HepG2 (cell line): Measurements from ENCODE around the gene RBBP8. TPM values are rescaled to one million over a fixed set of nuclear protein-coding genes. Genes with fewer than 3 reads are reported as not detected.

Experiments used
- ATAC-seq: fragments of 200-7000 bp; cut with Tn5 transposase; 3 replicates; pipeline ENCODE4 v1.9.1; 2020; ENCODE audit warnings: mild to moderate bottlenecking, moderate library complexity
- BruUV-seq: library from RNA; stranded (reverse); fragments of 400-500 nt; replicated peaks from 2 replicates; lab custom pipeline; 2021; lab: Mats Ljungman, UMichigan
- CTCF ChIA-PET: fragments of 300-600 bp; formaldehyde crosslinking; extraction: SDS; loops from one replicate; lab custom pipeline; 2021; ENCODE audit warnings: low total read pairs, inconsistent platforms, low intra/inter-chr PET ratio; lab: Yijun Ruan, JAX
- POLR2A ChIA-PET: fragments of 350-600 bp; sonication (Branson Sonifier 250); formaldehyde crosslinking; loops from one replicate; lab custom pipeline; 2020; ENCODE audit warnings: antibody characterized with exemption, inconsistent platforms; lab: Yijun Ruan, JAX
- DNase-seq: peaks from one replicate; pipeline ENCODE4 v3.0.0-alpha.2; 2015; ENCODE audit warnings: low spot score
- FAIRE-seq: peaks from 3 replicates; lab custom pipeline; 2011; peaks lifted over from hg19 to GRCh38; lab: Jason Lieb, UNC
- H2AFZ ChIP-seq: one replicate; pipeline ENCODE4 v1.6.1; 2011; ENCODE audit warnings: low read length, inconsistent platforms
- H3K27ac ChIP-seq: fragments of 300-600 bp; 3 replicates; pipeline ENCODE4 v1.8.0; 2011; ENCODE audit warnings: mixed run types, mild to moderate bottlenecking, mixed read lengths, low read length, inconsistent platforms; ENCODE audit not compliant: insufficient read depth; ENCODE audit errors: extremely low read length
- H3K27me3 ChIP-seq, 2 experiments: fragments of 200-600 bp in 1 of 2; 2 replicates in 1 of 2; 3 replicates in 1 of 2; pipeline versions ENCODE4 v1.6.0 to v1.8.0; 2011; ENCODE audit warnings: low read length in 2 of 2, mild to moderate bottlenecking in 2 of 2, moderate library complexity in 2 of 2, inconsistent platforms in 1 of 2; ENCODE audit not compliant: insufficient read depth in 2 of 2, control insufficient read depth in 1 of 2
- H3K36me3 ChIP-seq, 2 experiments: fragments of 200-600 bp in 1 of 2; replicated peaks in 1 of 2; 2 replicates in 1 of 2; 3 replicates in 1 of 2; pipeline versions ENCODE4 v1.5.1 to v1.8.0; 2011; ENCODE audit warnings: low read length in 2 of 2, inconsistent platforms in 1 of 2; ENCODE audit not compliant: insufficient read depth in 2 of 2, control insufficient read depth in 1 of 2
- H3K4me1 ChIP-seq: 2 replicates; pipeline ENCODE4 v1.5.1; 2012; ENCODE audit warnings: low read length, inconsistent platforms; ENCODE audit not compliant: insufficient read depth
- H3K4me2 ChIP-seq: 2 replicates; pipeline ENCODE4 v1.6.0; 2011; ENCODE audit warnings: low read depth, low read length, inconsistent platforms
- H3K4me3 ChIP-seq, 3 experiments: fragments of 200-600 bp in 1 of 3; sonication (generic), shearing (Covaris generic) in 1 of 3; replicated peaks in 1 of 3; 2 replicates each; pipeline ENCODE4 v1.5.1; 2011 to 2016; ENCODE audit warnings: low read length in 3 of 3, inconsistent platforms in 2 of 3, low read depth in 2 of 3, mild to moderate bottlenecking in 2 of 3, control low read depth in 1 of 3, mixed read lengths in 1 of 3; ENCODE audit not compliant: insufficient read depth in 1 of 3
- H3K79me2 ChIP-seq: one replicate; pipeline ENCODE4 v1.6.1; 2011; ENCODE audit warnings: low read length, inconsistent platforms; ENCODE audit not compliant: insufficient read depth
- H3K9ac ChIP-seq: 2 replicates; pipeline ENCODE4 v1.6.0; 2011; ENCODE audit warnings: mild to moderate bottlenecking, low read depth, low read length, inconsistent platforms; ENCODE audit not compliant: insufficient read depth
- H3K9me3 ChIP-seq: 2 replicates; pipeline ENCODE4 v1.5.1; 2012; ENCODE audit warnings: mild to moderate bottlenecking, low read length
- H4K20me1 ChIP-seq: 2 replicates; pipeline ENCODE4 v1.6.0; 2011; ENCODE audit warnings: inconsistent platforms, mild to moderate bottlenecking, low read length, moderate library complexity; ENCODE audit not compliant: insufficient read depth
- DNMT3B ChIP-seq: conservative IDR thresholded peaks from 2 replicates; pipeline ENCODE4 v1.6.1; 2016; ENCODE audit warnings: missing biosample characterization, control low read depth
- FOXP4 ChIP-seq: sonication (generic); formaldehyde crosslinking; IDR thresholded peaks from 2 replicates; pipeline ENCODE4 v1.4.0; 2020; ENCODE audit warnings: missing genetic modification reagents
- GMEB2 ChIP-seq: IDR thresholded peaks from 2 replicates; pipeline ENCODE4 v1.6.1; 2016; ENCODE audit warnings: missing biosample characterization, missing genetic modification reagents, low read depth
- KDM2A ChIP-seq: sonication (generic); formaldehyde crosslinking; IDR thresholded peaks from 2 replicates; pipeline ENCODE4 v1.4.0; 2020; ENCODE audit warnings: low read depth, missing genetic modification reagents, borderline replicate concordance
- NFE2L1 ChIP-seq: sonication (generic); formaldehyde crosslinking; IDR thresholded peaks from 2 replicates; pipeline ENCODE4 v1.4.0; 2020; ENCODE audit warnings: missing genetic modification reagents, mild to moderate bottlenecking, borderline replicate concordance
- RBFOX2 ChIP-seq: fragments of 200-400 bp; formaldehyde crosslinking; IDR thresholded peaks from 2 replicates; pipeline ENCODE4 v1.6.1; 2017; ENCODE audit warnings: low read depth, mild to moderate bottlenecking, low read length
- RBM22 ChIP-seq: fragments of 200-400 bp; formaldehyde crosslinking; optimal IDR thresholded peaks from 2 replicates; pipeline ENCODE3; 2017; ENCODE audit warnings: mild to moderate bottlenecking, low read length, moderate library complexity
- RFX5 ChIP-seq: IDR thresholded peaks from 2 replicates; pipeline ENCODE4 v1.6.1; 2011; ENCODE audit warnings: low read depth, low read length, improper control_type of control experiment
- RORA ChIP-seq: sonication (generic); formaldehyde crosslinking; IDR thresholded peaks from 2 replicates; pipeline ENCODE4 v1.5.0; 2020; ENCODE audit warnings: mild to moderate bottlenecking, missing genetic modification reagents, moderate library complexity
- SATB2 ChIP-seq: sonication (generic); formaldehyde crosslinking; IDR thresholded peaks from 2 replicates; pipeline ENCODE4 v1.5.0; 2020; ENCODE audit warnings: missing genetic modification reagents
- SRSF4 ChIP-seq: fragments of 200-400 bp; formaldehyde crosslinking; IDR thresholded peaks from one replicate; pipeline ENCODE4 v1.6.1; 2018; ENCODE audit warnings: mild to moderate bottlenecking, low read depth, low read length, moderate library complexity; ENCODE audit not compliant: poor library complexity, severe bottlenecking
- ZFP82 ChIP-seq: sonication (generic); formaldehyde crosslinking; IDR thresholded peaks from 2 replicates; pipeline ENCODE4 v1.5.1; 2020; ENCODE audit warnings: mild to moderate bottlenecking, missing genetic modification reagents, borderline replicate concordance
- ZNF292 ChIP-seq: sonication (generic); formaldehyde crosslinking; IDR thresholded peaks from 2 replicates; pipeline ENCODE4 v1.8.1; 2022; ENCODE audit warnings: mild to moderate bottlenecking, low read depth, missing genetic modification reagents, borderline replicate concordance
- ZNF629 ChIP-seq: sonication (generic); formaldehyde crosslinking; conservative IDR thresholded peaks from 2 replicates; pipeline ENCODE4 v1.5.0; 2020; ENCODE audit warnings: missing genetic modification reagents
- WGBS: methylation state at CpG from one replicate; pipeline ENCODE4 v1.1.6; 2017; ENCODE audit warnings: low lambda C conversion rate; 5-methylcytosine and 5-hydroxymethylcytosine counted together
- in situ Hi-C: cut with HindIII; loops from 2 replicates; pipeline ENCODE4 v1.10.0; 2017; ENCODE audit warnings: low pct_unique_long_range_greater_than_20kb; ENCODE audit not compliant: extremely low pct_ligation_motif_present
- intact Hi-C: fragments of 100-400 bp; cut with micrococcal nuclease; formaldehyde crosslinking; loops from one replicate; pipeline ENCODE4 v1.10.0; 2022; ENCODE audit not compliant: unreplicated experiment
- polyA plus RNA-seq, 8 experiments: library from polyadenylated mRNA; depleted of rRNA in 3 of 8; stranded (reverse) in 7 of 8; unstranded in 1 of 8; fragments of >200 nt; fragmentation: Illumina TruSeq in 4 of 8; extraction: Trizol in 4 of 8; gene quantifications; 2 replicates each; pipeline versions ENCODE4 v1.2.1 to v1.2.3, GENCODE V29; 2011 to 2016; ENCODE audit warnings: low read depth in 4 of 8, missing spikeins in 1 of 8, mixed read lengths in 1 of 8; ENCODE audit not compliant: insufficient read depth in 1 of 8
- total RNA-seq, 5 experiments: library from RNA; depleted of rRNA; stranded (reverse); fragments of >200 nt; fragmentation: Illumina TruSeq; extraction: Trizol; gene quantifications; 2 replicates each; pipeline ENCODE4 v1.2.3, GENCODE V29; 2016; ENCODE audit warnings: low read depth in 1 of 5
- TF ChIP-seq, protein P1 (sequence below): IDR thresholded peaks from 2 replicates; pipeline ENCODE4 v1.6.1; 2018; ENCODE audit warnings: missing genetic modification reagents, mild to moderate bottlenecking, missing compliant biosample characterization
- TF ChIP-seq, protein P2 (sequence below): sonication (generic); formaldehyde crosslinking; IDR thresholded peaks from 2 replicates; pipeline ENCODE4 v1.5.0; 2020; ENCODE audit warnings: missing genetic modification reagents, mild to moderate bottlenecking, borderline replicate concordance
- TF ChIP-seq, protein P3 (sequence below): sonication (generic); formaldehyde crosslinking; IDR thresholded peaks from 2 replicates; pipeline ENCODE4 v1.9.0; 2021; ENCODE audit warnings: missing genetic modification reagents, mild to moderate bottlenecking, borderline replicate concordance

The RBBP8 gene
- total and polyA plus RNA-seq, 2 of the 13 experiments (the other 11 are each of a cell fraction or from before 2014, with no cell fraction given), result 14.2 to 47.4 TPM

- Histone ChIP-seq H3K79me2 (peaks cover 2% of the 10 kb centered on the region), H3K4me3 (no peak overlapping the region), H4K20me1 (no peaks in the 10 kb centered on the region), H3K9me3 (no peaks in the 10 kb centered on the region), H2AFZ (no peak overlapping the region), H3K4me2 (no peak overlapping the region), H3K9ac (no peak overlapping the region), H3K27me3 (no peaks in the 10 kb centered on the region), H3K36me3 (peaks cover 0 to 30% of the 10 kb centered on the region in 2 experiments; a peak in 2 of 5 replicates), H3K27ac (no peak overlapping the region), H3K4me1 (peaks cover 13% of the 10 kb centered on the region)
- DNase-seq, result no peak
- ATAC-seq, result no peak
- 84% methylated on average over 3 of the region's 3 CpGs for WGBS
- ChIA-PET POLR2A (no interaction called here), CTCF (no interaction called here)
- FAIRE-seq, result no peak
- intact Hi-C loops (no loop called here), in situ Hi-C loops (no loop called here)
- BruUV-seq, result no TSS peak
- TF ChIP-seq NFE2L1 (no peak), SRSF4 (no peak), RFX5 (no peak), ZNF629 (CRISPR knock-in tag) (no peak), KDM2A (CRISPR knock-in tag) (no peak), ZFP82 (CRISPR knock-in tag) (no peak), GMEB2 (CRISPR knock-in tag) (no peak), FOXP4 (CRISPR knock-in tag) (no peak), SATB2 (CRISPR knock-in tag) (no peak), RBFOX2 (no peak), DNMT3B (CRISPR knock-in tag) (no peak), RBM22 (no peak), ZNF292 (CRISPR knock-in tag) (no peak), RORA (CRISPR knock-in tag) (no peak)
- TF ChIP-seq, protein P1, sequence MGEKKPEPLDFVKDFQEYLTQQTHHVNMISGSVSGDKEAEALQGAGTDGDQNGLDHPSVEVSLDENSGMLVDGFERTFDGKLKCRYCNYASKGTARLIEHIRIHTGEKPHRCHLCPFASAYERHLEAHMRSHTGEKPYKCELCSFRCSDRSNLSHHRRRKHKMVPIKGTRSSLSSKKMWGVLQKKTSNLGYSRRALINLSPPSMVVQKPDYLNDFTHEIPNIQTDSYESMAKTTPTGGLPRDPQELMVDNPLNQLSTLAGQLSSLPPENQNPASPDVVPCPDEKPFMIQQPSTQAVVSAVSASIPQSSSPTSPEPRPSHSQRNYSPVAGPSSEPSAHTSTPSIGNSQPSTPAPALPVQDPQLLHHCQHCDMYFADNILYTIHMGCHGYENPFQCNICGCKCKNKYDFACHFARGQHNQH (CRISPR knock-in tag), result no peak
- TF ChIP-seq, protein P2, sequence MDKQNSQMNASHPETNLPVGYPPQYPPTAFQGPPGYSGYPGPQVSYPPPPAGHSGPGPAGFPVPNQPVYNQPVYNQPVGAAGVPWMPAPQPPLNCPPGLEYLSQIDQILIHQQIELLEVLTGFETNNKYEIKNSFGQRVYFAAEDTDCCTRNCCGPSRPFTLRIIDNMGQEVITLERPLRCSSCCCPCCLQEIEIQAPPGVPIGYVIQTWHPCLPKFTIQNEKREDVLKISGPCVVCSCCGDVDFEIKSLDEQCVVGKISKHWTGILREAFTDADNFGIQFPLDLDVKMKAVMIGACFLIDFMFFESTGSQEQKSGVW, result no peak
- TF ChIP-seq, protein P3, sequence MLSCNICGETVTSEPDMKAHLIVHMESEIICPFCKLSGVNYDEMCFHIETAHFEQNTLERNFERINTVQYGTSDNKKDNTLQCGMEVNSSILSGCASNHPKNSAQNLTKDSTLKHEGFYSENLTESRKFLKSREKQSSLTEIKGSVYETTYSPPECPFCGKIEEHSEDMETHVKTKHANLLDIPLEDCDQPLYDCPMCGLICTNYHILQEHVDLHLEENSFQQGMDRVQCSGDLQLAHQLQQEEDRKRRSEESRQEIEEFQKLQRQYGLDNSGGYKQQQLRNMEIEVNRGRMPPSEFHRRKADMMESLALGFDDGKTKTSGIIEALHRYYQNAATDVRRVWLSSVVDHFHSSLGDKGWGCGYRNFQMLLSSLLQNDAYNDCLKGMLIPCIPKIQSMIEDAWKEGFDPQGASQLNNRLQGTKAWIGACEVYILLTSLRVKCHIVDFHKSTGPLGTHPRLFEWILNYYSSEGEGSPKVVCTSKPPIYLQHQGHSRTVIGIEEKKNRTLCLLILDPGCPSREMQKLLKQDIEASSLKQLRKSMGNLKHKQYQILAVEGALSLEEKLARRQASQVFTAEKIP (CRISPR knock-in tag), result no peak
These were observed 31.0 kb downstream of the RBBP8 start for GRCh38 chr18:22964116-22964515.
